Measurements from ENCODE around the gene ZNF831. TPM values are rescaled to one million over a fixed set of nuclear protein-coding genes. Genes with fewer than 3 reads are reported as not detected.

The ZNF831 gene
- total RNA-seq, 1 experiment from 2014 or later: not detected

DNA sequence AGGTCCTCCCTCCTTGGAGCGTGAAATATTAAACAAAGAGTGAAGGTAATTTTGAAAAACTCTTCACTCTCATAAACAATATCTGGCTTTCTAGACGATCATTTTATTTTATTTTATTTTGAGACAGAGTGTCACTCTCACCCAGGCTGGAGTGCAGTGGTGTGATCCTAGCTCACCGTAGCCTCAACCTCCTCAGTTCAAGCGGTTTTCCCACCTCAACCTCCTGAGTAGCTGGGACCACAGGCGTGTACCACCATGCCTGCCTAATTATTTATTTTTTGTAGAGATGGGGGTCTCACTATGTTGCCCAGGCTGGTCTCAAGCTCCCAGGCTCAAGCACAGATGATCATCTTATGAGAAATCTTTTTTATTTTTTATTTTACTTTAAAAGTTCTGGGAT lies 16.4 kb downstream of the ZNF831 start:
- DNase-seq (ENCODE audit: low read depth): no peak

DNA sequence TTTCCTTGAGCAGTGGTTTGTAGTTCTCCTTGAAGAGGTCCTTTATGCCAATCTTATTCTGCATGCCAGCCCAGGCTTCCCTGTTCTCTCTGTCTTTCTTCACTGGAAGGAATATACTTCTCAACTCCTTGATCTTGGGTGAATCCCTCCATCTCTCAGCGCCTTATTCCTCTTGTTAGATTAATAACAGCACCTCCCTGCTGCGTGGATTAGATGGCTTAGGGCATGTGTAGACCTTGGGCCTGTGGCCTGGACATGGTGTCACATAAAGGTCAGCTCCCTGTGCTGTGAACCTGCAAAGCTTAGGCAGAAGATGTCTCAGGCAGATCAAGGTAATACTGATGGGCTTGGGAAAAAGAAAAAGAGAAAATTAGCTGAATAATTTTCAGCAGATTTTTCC lies 18.3 kb downstream of the ZNF831 start:
- DNase-seq (ENCODE audit: low read depth): no peak

DNA sequence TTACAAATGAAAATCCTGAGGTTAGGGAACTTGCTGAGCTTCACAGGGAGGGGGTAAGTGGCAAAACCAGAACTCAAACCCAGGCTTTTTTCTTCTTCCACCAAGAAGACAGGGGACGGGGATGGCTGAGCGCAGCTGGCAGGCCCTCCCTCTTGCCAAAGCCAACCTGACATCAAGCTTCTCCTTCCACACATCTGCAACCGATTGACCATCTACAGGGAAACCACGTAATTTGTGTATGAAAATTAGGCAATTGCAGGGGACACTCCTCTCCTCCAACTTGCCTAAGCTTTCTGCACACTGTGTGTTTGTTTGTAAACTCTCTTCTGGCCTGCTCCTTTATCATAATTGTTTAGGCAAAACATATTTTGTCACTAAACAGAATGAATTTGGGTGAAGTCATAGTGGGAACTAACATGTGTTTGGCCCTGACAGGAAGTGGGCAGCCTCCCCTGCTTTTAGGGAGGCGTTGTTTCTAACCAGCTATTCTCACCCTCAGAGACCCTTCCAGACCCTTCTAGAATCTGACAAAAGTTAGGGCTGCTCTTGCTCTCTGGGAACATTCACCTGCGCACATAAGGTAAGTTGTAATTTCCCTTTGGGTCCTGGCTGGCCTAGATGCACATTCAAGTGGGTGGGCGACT lies 18.9 kb downstream of the ZNF831 start:
- no peak for DNase-seq (ENCODE audit: low read depth)

DNA sequence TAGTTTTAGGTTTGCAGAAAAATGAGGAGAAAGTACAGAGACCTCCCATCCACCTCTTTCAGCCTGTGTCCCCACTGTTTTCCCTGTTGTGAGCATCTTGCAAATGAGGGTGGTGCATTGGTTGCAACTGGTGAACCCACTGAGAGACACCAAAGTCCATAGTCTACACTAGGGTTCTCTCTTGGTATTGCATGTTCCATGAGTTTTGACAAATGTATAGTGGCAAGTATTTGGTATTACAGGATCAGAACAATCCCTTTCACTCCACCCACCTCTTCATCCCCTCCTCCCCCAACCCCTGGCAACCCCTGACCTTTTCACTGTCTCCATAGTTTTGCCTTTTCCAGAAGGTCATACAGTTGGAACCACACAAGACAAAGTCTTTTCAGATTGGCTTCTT lies 20.1 kb downstream of the ZNF831 start:
- no peak for DNase-seq (ENCODE audit: low read depth)

DNA sequence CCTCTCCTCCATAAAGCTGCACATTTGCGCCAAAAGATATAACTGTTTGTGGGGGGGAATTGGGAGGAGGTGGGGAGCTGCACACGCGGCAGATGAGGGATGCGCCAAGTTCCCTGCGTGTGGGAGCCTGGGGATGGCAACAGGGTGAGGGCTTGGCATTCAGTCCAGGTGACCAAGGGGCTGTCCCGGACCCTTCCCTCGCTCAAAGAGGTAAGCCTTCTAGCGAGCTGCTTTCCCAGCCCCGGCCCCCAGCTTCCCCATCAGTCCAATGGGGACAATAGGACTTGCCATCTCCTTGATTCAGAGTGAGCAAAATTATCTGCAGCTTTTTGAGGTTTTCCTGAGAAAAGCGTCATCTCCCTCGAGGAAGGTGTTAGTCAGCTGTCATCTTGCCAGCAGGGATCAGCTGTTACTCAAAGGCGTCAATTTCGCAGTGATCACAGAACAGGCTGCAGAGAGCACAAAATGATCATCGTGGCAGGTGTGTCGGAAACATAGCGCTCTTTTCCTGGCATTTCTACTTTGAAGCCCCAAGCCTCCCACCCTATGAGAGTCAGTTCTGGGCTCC lies 21.3 kb downstream of the ZNF831 start:
- DNase-seq (ENCODE audit: low read depth): peak; percentile 51

DNA sequence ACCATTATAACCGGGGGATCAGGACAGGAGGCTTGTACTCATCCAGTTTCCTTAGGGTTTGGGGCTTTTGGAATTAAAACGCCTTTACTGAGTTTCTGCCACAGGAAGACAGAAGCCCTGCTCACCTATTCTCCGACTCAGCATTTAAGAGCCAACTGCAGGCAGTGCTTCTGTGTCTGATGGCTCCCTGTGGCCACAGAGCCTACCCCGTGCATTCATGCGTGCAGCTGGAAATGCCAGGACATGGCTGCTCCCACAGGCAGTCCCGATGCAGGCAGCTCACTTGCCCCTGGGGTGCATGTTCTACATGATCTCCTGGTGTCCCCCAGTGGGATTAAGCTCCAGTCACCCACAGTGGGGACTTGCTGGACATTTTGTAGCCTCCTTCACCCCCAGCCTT lies 22.2 kb downstream of the ZNF831 start:
- no peak for DNase-seq (ENCODE audit: low read depth)

DNA sequence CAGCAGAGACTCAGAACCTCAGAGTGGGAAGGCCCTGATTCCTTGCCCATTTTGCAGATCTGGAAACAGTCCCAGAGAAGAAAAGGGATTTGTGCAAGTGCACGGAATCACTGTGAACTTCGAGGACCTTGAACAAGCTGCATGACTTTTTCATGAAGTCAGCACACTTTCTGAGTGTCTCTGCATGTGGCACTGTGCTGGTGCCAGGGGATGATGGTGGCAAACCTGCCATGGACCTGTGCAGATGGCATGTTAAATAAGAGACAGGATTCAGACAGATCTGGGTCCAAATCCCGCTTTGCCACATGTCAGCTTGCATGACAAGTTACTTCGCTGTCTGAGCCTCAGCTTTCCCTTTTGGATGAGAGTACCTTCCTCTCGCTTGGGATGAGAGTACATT lies 26.8 kb downstream of the ZNF831 start:
- no peak for DNase-seq (ENCODE audit: low read depth)

DNA sequence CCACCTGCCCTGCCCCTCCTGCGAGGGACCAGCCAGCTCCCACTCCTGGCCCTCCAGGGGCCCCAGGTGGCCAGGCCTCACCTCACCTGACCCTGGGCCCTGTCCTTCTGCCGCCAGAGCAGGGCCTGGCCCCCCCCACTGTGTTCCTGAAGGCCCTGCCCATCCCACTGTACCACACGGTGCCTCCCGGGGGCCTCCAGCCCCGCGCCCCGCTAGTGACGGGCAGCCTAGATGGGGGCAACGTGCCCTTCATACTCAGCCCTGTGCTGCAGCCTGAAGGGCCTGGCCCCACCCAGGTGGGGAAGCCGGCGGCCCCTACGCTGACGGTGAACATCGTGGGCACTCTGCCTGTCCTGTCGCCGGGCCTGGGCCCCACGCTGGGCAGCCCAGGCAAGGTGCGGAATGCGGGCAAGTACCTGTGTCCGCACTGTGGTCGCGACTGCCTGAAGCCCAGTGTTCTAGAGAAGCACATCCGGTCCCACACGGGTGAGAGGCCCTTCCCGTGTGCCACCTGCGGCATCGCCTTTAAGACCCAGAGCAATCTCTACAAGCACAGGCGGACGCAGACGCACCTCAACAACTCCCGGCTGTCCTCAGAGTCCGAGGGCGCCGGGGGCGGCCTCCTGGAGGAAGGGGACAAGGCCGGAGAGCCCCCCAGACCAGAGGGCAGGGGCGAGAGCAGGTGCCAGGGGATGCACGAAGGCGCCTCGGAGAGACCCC lies 27.6 kb downstream of the ZNF831 start:
- DNase-seq (ENCODE audit: low read depth): no peak

DNA sequence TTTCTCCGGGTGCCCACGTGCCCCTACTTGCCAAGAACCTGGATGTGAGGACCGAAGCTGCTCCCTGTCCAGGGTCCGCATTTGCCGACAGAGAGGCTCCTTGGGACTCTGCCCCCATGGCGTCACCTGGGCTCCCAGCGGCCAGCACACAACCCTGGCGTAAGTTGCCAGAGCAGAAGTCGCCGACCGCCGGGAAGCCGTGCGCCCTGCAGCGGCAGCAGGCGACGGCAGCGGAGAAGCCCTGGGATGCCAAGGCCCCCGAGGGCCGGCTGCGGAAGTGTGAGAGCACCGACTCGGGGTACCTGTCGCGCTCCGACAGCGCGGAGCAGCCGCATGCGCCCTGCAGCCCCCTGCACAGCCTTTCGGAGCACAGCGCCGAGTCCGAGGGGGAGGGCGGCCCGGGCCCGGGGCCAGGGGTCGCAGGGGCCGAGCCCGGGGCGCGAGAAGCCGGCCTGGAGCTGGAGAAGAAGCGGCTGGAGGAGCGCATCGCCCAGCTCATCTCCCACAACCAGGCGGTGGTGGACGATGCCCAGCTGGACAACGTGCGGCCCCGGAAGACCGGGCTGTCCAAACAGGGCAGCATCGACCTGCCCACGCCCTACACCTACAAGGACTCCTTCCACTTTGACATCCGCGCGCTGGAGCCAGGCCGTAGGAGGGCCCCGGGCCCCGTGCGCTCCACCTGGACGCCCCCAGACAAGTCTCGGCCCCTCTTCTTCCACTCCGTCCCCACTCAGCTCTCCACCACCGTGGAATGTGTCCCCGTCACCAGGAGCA lies 28.3 kb downstream of the ZNF831 start:
- DNase-seq (ENCODE audit: low read depth): no peak

DNA sequence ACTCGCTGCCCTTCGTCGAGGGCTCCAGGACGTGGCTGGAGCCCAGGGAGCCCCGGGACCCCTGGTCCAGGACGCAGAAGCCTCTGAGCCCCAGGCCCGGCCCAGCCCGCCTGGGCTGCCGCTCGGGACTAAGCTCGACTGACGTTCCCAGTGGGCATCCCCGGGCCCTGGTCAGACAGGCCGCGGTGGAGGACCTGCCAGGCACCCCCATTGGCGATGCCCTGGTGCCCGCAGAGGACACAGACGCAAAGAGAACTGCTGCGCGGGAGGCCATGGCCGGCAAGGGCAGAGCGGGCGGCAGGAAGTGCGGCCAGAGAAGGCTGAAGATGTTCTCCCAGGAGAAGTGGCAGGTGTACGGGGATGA lies 28.9 kb downstream of the ZNF831 start:
- DNase-seq (ENCODE audit: low read depth): no peak

DNA sequence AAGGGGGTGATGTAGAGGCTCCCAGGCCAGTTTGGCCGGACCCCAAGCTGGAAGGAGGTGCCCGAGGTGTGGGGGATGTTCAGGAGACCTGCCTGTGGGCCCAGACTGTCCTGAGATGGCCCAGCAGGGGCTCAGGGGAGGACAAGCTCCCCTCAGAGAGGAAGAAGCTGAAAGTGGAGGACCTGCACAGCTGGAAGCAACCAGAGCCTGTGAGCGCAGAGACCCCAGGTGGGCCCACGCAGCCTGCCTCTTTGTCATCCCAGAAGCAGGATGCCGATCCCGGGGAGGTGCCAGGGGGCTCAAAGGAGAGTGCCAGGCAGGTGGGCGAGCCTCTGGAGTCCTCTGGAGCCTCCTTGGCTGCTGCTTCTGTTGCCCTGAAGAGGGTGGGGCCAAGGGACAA lies 29.7 kb downstream of the ZNF831 start:
- no peak for DNase-seq (ENCODE audit: low read depth)

DNA sequence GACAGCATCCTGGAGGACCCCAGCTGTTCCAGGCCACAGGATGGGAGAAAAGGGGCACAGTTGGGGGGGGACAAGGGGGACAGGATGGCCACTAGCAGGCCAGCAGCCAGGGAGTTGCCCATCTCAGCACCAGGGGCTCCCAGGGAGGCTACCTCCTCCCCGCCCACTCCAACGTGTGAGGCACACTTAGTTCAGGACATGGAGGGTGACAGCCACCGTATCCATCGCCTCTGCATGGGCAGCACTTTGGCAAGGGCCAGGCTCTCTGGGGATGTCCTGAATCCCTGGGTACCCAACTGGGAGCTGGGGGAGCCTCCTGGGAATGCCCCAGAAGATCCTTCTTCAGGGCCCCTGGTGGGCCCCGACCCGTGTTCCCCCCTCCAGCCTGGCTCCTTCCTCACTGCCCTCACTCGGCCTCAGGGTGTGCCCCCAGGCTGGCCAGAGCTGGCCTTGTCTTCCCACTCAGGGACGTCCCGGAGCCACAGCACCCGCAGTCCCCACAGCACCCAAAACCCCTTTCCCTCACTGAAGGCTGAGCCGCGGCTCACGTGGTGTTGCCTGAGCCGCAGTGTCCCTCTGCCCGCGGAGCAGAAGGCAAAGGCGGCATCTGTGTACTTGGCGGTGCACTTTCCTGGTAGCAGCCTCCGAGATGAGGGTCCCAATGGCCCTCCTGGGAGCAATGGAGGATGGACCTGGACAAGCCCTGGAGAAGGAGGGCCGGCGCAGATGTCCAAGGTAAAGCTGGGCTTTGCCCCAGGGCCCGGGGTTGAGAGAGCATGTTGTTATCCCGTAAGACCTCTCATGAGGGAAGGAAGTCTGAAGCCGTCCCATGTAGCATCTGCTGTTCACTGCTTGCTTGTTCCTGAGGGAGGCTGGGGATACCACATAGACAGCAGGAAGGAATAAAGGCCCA lies 30.7 kb downstream of the ZNF831 start:
- DNase-seq (ENCODE audit: low read depth): no peak

DNA sequence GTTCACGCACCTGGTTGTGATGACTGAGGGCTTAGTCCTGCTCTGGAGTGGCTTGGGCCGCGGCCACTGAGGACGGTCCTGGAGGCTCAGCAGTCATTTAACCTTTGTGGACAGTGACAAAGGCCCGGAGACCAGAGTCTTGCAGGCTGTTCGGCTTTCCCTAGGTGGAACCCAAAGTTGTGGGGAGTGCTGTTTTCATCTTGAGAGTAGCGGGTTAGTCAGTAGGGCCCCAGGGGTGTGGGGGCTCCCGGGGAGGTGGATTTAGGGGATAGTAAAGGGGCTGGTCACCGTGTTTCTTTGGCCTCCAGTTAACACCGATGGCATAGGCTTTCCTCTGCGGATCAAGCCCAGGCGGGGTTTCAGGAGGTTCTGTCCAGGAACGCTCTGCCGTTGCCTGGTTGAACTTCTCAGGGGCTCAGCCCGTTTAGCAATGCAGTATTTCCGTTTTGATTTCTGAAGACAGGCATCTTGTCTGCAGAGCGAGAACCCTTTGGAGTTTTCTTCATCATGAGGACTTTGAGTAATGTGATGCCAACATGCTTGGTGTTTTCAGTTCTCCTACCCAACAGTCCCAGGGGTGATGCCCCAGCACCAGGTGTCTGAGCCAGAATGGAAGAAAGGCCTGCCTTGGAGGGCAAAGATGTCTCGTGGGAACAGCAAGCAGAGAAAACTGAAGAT lies 31.8 kb downstream of the ZNF831 start:
- no peak for DNase-seq (ENCODE audit: low read depth)

DNA sequence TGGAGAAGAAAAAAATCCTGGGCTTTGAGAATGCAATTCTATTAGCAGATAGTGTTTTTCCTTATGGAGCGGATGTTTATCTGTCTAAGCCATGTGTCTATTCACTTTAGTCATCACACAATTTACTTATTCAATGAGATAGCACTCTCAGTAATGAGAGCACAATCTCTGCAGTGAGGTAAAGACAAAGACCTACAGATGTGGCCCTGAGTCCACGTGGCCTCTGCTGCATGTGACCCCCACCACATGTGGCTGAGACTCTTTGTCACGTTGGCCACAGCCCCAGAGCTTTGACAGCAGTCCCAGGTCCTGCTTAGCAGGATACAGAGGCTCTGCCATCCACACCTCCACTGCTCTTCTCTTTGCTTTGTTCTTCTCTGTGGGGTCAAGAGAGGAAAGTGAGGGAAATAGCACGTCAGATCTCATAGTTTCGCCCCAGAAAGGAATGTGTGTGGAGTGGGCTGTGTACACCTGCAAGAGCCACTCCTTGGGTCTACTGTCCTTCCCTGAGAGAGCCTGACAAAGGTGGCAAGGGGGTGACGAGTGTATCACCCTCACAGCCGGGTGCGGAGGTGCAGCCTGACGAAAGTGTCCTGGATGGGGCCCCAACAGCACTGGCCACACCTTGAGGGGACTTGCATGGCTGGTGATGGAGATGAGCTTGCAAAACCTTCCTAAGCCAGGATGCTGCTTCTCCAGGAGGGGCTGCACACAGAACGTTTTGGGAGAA lies 40.7 kb downstream of the ZNF831 start:
- no peak for DNase-seq (ENCODE audit: low read depth)

DNA sequence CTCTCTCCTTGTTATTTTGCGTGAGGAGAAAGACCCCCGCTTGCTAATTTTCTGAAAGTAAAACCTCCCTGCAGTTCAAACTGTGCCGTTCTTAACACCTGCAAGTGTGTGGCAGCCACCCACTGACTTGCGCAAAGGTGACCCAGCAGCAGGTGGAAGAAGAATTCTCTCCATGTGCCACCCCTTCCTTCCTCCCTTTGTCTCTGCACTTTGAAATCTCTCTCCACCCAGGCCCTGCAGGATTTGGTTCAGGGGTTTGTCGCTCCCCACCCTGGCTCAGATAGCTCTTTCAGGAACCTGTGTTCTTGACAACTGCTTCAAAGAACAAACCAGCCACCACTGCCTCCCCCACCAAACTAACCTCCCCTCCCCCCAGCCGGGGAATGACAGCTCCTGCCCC lies 41.4 kb downstream of the ZNF831 start:
- DNase-seq (ENCODE audit: low read depth): no peak

DNA sequence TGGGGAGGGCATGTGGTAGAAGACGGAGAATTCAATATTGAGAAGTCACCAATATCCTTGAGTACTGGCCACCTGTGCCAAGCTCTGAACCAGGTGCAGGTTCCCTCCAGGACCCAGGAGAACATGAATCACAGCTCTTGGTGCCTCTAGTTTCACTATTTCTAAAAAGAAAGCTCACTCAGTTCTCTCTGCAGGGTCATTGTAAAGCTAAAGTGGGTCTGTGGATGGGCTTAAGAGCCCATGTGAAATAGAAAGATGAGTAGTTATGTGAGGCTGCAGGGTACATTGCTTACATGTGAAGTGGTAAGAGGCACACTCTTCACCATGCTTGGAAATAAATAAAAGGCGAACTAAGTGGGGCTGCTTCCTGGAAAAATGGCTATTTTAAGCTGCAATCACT lies 43.6 kb downstream of the ZNF831 start:
- DNase-seq (ENCODE audit: low read depth): no peak

DNA sequence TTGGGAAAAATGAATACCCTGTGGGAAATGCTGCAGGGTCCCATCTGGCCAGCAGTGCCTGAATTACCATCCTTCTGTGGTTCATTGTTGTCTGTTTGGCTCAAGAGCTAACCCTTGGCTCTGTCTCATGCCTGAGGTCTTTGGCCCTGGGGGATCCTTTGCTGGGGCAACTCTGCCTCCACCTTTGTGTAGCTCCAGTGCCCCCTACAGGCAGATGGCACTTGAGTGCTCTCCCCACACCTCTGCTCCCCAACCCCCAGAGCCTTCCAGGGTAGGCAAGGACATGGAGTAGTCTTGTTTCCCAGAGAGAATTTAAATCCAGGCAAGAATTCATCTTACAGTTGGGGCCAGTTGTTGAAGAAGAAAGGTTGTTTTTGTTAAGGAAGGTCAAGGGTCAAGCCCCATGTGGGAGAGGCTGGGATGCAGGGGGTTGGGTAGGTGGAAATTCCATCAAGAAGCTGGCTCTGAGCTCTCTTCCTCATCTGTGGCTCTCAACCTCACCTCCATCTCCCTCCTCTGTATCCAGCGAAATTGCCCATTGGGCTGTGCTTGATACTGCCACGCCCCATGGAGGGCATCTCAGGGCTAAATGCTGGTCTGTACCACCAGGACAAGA lies 44.2 kb downstream of the ZNF831 start:
- DNase-seq (ENCODE audit: low read depth): peak; percentile 20

DNA sequence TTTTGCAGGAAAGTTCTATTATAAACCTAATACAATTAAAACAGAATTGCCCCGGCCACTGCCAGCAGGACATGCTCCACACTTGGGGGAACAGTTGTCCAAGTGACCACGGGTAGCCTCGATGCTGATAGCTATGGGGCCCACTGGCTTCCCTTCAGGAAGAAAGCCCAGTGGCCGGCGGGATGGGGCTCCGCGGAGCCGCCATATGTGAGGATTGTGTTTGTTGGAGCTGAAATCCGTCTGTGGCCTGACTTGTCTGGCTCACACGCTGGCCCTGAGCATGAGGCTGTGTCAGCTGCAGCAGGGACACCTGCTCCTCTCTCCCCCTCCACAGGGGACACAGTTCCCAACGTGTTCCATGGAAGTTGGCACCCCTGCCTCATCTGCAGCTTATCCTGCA lies 46.6 kb downstream of the ZNF831 start:
- DNase-seq (ENCODE audit: low read depth): no peak

DNA sequence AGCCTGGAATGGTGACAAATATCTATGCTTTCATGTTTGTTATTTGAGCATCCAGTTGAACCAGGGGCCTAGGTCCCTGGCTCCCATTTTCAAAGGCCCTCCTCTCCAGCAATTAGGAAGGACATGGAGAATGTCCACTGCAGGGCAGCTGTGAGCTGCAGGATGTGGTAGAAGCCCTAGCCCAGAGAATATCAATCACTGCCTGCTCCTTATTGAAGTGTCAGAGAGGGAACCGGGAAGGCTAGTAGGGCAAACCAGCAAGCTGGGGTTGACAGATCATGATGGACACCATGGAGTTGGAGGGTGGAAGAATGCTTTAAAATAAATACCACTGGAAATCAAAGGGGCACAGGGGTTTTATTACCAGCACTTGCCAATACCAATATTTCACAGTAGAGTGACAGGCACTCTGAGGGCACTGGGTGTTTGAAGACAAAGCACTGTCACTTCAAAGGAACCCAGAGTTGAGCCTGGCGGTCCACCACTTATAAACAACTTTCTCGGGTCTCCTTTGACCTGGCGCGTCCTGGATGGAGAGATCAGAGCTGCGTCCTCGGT lies 47.7 kb downstream of the ZNF831 start:
- DNase-seq (ENCODE audit: low read depth): no peak

All from LHCN-M2 (cell line).